HepG2 (cell line): ENCODE results near the gene TEDC1. TPM values are rescaled to one million over a fixed set of nuclear protein-coding genes. Genes with fewer than 3 reads are reported as not detected.
A peak's percentile ranks its signal among the peaks of the same experiment; 100 is the strongest.

ENCODE experiments used
- ATAC-seq: fragments of 200-7000 bp; cut with Tn5 transposase; 3 replicates; pipeline ENCODE4 v1.9.1; 2020; ENCODE audit warnings: mild to moderate bottlenecking, moderate library complexity
- BruUV-seq: library from RNA; stranded (reverse); fragments of 400-500 nt; replicated peaks from 2 replicates; lab custom pipeline; 2021; lab: Mats Ljungman, UMichigan
- CTCF ChIA-PET: fragments of 300-600 bp; formaldehyde crosslinking; extraction: SDS; loops from one replicate; lab custom pipeline; 2021; ENCODE audit warnings: low total read pairs, inconsistent platforms, low intra/inter-chr PET ratio; lab: Yijun Ruan, JAX
- POLR2A ChIA-PET: fragments of 350-600 bp; sonication (Branson Sonifier 250); formaldehyde crosslinking; loops from one replicate; lab custom pipeline; 2020; ENCODE audit warnings: antibody characterized with exemption, inconsistent platforms; lab: Yijun Ruan, JAX
- DNase-seq: peaks from one replicate; pipeline ENCODE4 v3.0.0-alpha.2; 2015; ENCODE audit warnings: low spot score
- FAIRE-seq: peaks from 3 replicates; lab custom pipeline; 2011; peaks lifted over from hg19 to GRCh38; lab: Jason Lieb, UNC
- H2AFZ ChIP-seq: one replicate; pipeline ENCODE4 v1.6.1; 2011; ENCODE audit warnings: low read length, inconsistent platforms
- H3K27ac ChIP-seq: fragments of 300-600 bp; 3 replicates; pipeline ENCODE4 v1.8.0; 2011; ENCODE audit warnings: mixed run types, mild to moderate bottlenecking, mixed read lengths, low read length, inconsistent platforms; ENCODE audit not compliant: insufficient read depth; ENCODE audit errors: extremely low read length
- H3K27me3 ChIP-seq, 2 experiments: fragments of 200-600 bp in 1 of 2; 2 replicates in 1 of 2; 3 replicates in 1 of 2; pipeline versions ENCODE4 v1.6.0 to v1.8.0; 2011; ENCODE audit warnings: low read length in 2 of 2, mild to moderate bottlenecking in 2 of 2, moderate library complexity in 2 of 2, inconsistent platforms in 1 of 2; ENCODE audit not compliant: insufficient read depth in 2 of 2, control insufficient read depth in 1 of 2
- H3K36me3 ChIP-seq, 2 experiments: fragments of 200-600 bp in 1 of 2; replicated peaks in 1 of 2; 2 replicates in 1 of 2; 3 replicates in 1 of 2; pipeline versions ENCODE4 v1.5.1 to v1.8.0; 2011; ENCODE audit warnings: low read length in 2 of 2, inconsistent platforms in 1 of 2; ENCODE audit not compliant: insufficient read depth in 2 of 2, control insufficient read depth in 1 of 2
- H3K4me1 ChIP-seq: 2 replicates; pipeline ENCODE4 v1.5.1; 2012; ENCODE audit warnings: low read length, inconsistent platforms; ENCODE audit not compliant: insufficient read depth
- H3K4me2 ChIP-seq: 2 replicates; pipeline ENCODE4 v1.6.0; 2011; ENCODE audit warnings: low read depth, low read length, inconsistent platforms
- H3K4me3 ChIP-seq, 3 experiments: fragments of 200-600 bp in 1 of 3; sonication (generic), shearing (Covaris generic) in 1 of 3; replicated peaks in 1 of 3; 2 replicates each; pipeline ENCODE4 v1.5.1; 2011 to 2016; ENCODE audit warnings: low read length in 3 of 3, inconsistent platforms in 2 of 3, low read depth in 2 of 3, mild to moderate bottlenecking in 2 of 3, control low read depth in 1 of 3, mixed read lengths in 1 of 3; ENCODE audit not compliant: insufficient read depth in 1 of 3
- H3K79me2 ChIP-seq: one replicate; pipeline ENCODE4 v1.6.1; 2011; ENCODE audit warnings: low read length, inconsistent platforms; ENCODE audit not compliant: insufficient read depth
- H3K9ac ChIP-seq: 2 replicates; pipeline ENCODE4 v1.6.0; 2011; ENCODE audit warnings: mild to moderate bottlenecking, low read depth, low read length, inconsistent platforms; ENCODE audit not compliant: insufficient read depth
- H3K9me3 ChIP-seq: 2 replicates; pipeline ENCODE4 v1.5.1; 2012; ENCODE audit warnings: mild to moderate bottlenecking, low read length
- H4K20me1 ChIP-seq: 2 replicates; pipeline ENCODE4 v1.6.0; 2011; ENCODE audit warnings: inconsistent platforms, mild to moderate bottlenecking, low read length, moderate library complexity; ENCODE audit not compliant: insufficient read depth
- AGO1 ChIP-seq: fragments of 200-400 bp; formaldehyde crosslinking; IDR thresholded peaks from 2 replicates; pipeline ENCODE4 v1.6.1; 2017; ENCODE audit warnings: mild to moderate bottlenecking, low read depth, low read length, moderate library complexity; ENCODE audit not compliant: poor library complexity, severe bottlenecking
- AGO2 ChIP-seq: fragments of 200-400 bp; formaldehyde crosslinking; optimal IDR thresholded peaks from 2 replicates; pipeline ENCODE3; 2017; ENCODE audit warnings: mild to moderate bottlenecking, low read depth, low read length, moderate library complexity
- CHCHD3 ChIP-seq: sonication (generic); formaldehyde crosslinking; IDR thresholded peaks from 2 replicates; pipeline ENCODE4 v1.8.0; 2022; ENCODE audit warnings: mild to moderate bottlenecking, missing genetic modification reagents, moderate library complexity
- DNMT3B ChIP-seq: conservative IDR thresholded peaks from 2 replicates; pipeline ENCODE4 v1.6.1; 2016; ENCODE audit warnings: missing biosample characterization, control low read depth
- FOXK2 ChIP-seq: fragments of 450-650 bp; IDR thresholded peaks from 2 replicates; pipeline ENCODE4 v1.6.1; 2016
- HIC2 ChIP-seq: sonication (generic); formaldehyde crosslinking; IDR thresholded peaks from 2 replicates; pipeline ENCODE4 v1.9.0; 2022; ENCODE audit warnings: low read depth, missing genetic modification reagents
- HNRNPL ChIP-seq: fragments of 200-400 bp; formaldehyde crosslinking; IDR thresholded peaks from 2 replicates; pipeline ENCODE4 v1.6.1; 2017; ENCODE audit warnings: mild to moderate bottlenecking, low read depth, low read length
- KDM2A ChIP-seq: sonication (generic); formaldehyde crosslinking; IDR thresholded peaks from 2 replicates; pipeline ENCODE4 v1.4.0; 2020; ENCODE audit warnings: low read depth, missing genetic modification reagents, borderline replicate concordance
- NONO ChIP-seq, 2 experiments: fragments of 450-650 bp in 1 of 2; sonication (generic) in 1 of 2; formaldehyde crosslinking in 1 of 2; IDR thresholded peaks in 1 of 2; conservative IDR thresholded peaks in 1 of 2; 2 replicates each; pipeline versions ENCODE4 v1.6.1 to v1.8.0; 2017 to 2022; ENCODE audit warnings: mild to moderate bottlenecking in 1 of 2, missing genetic modification reagents in 1 of 2, moderate library complexity in 1 of 2
- NR0B2 ChIP-seq: sonication (generic); formaldehyde crosslinking; IDR thresholded peaks from 2 replicates; pipeline ENCODE4 v1.4.0; 2020; ENCODE audit warnings: mild to moderate bottlenecking, missing genetic modification reagents
- PCBP1 ChIP-seq: fragments of 200-400 bp; formaldehyde crosslinking; IDR thresholded peaks from 2 replicates; pipeline ENCODE4 v1.6.1; 2017; ENCODE audit warnings: mild to moderate bottlenecking, low read depth, low read length, borderline replicate concordance
- POLR2G ChIP-seq: fragments of 200-400 bp; formaldehyde crosslinking; IDR thresholded peaks from 2 replicates; pipeline ENCODE4 v1.6.1; 2018; ENCODE audit warnings: mild to moderate bottlenecking, low read depth, low read length, moderate library complexity
- ZFP90 ChIP-seq: sonication (generic); formaldehyde crosslinking; IDR thresholded peaks from 2 replicates; pipeline ENCODE4 v1.8.0; 2022; ENCODE audit warnings: missing genetic modification reagents, mild to moderate bottlenecking, inconsistent platforms, borderline replicate concordance
- ZKSCAN1 ChIP-seq: fragments of 150-350 bp; IDR thresholded peaks from 2 replicates; pipeline ENCODE4 v1.6.1; 2014; ENCODE audit warnings: low read length
- ZNF326 ChIP-seq: sonication (generic); formaldehyde crosslinking; IDR thresholded peaks from 2 replicates; pipeline ENCODE4 v1.4.0; 2020; ENCODE audit warnings: missing genetic modification reagents, borderline replicate concordance
- ZNF768 ChIP-seq: sonication (generic); formaldehyde crosslinking; IDR thresholded peaks from 2 replicates; pipeline ENCODE4 v1.4.0; 2020; ENCODE audit warnings: missing genetic modification reagents
- ZNF772 ChIP-seq: sonication (generic); formaldehyde crosslinking; IDR thresholded peaks from 2 replicates; pipeline ENCODE4 v1.5.0; 2020; ENCODE audit warnings: mild to moderate bottlenecking, missing genetic modification reagents
- ZSCAN21 ChIP-seq: sonication (generic); formaldehyde crosslinking; IDR thresholded peaks from 2 replicates; pipeline ENCODE4 v1.8.0; 2022; ENCODE audit warnings: mild to moderate bottlenecking, missing genetic modification reagents, moderate library complexity, borderline replicate concordance
- WGBS: methylation state at CpG from one replicate; pipeline ENCODE4 v1.1.6; 2017; ENCODE audit warnings: low lambda C conversion rate; 5-methylcytosine and 5-hydroxymethylcytosine counted together
- in situ Hi-C: cut with HindIII; loops from 2 replicates; pipeline ENCODE4 v1.10.0; 2017; ENCODE audit warnings: low pct_unique_long_range_greater_than_20kb; ENCODE audit not compliant: extremely low pct_ligation_motif_present
- intact Hi-C: fragments of 100-400 bp; cut with micrococcal nuclease; formaldehyde crosslinking; loops from one replicate; pipeline ENCODE4 v1.10.0; 2022; ENCODE audit not compliant: unreplicated experiment
- polyA plus RNA-seq, 8 experiments: library from polyadenylated mRNA; depleted of rRNA in 3 of 8; stranded (reverse) in 7 of 8; unstranded in 1 of 8; fragments of >200 nt; fragmentation: Illumina TruSeq in 4 of 8; extraction: Trizol in 4 of 8; gene quantifications; 2 replicates each; pipeline versions ENCODE4 v1.2.1 to v1.2.3, GENCODE V29; 2011 to 2016; ENCODE audit warnings: low read depth in 4 of 8, missing spikeins in 1 of 8, mixed read lengths in 1 of 8; ENCODE audit not compliant: insufficient read depth in 1 of 8
- total RNA-seq, 5 experiments: library from RNA; depleted of rRNA; stranded (reverse); fragments of >200 nt; fragmentation: Illumina TruSeq; extraction: Trizol; gene quantifications; 2 replicates each; pipeline ENCODE4 v1.2.3, GENCODE V29; 2016; ENCODE audit warnings: low read depth in 1 of 5

TEDC1 gene
- total and polyA plus RNA-seq, 2 of the 13 experiments (the other 11 are each of a cell fraction or from before 2014, with no cell fraction given) = 5.7 to 27.4 TPM

- ATAC-seq (no peak), DNase-seq (no peak), FAIRE-seq (no peak)
- Histone ChIP-seq H3K4me1 (peaks cover 70% of the 10 kb centered on the region), H3K4me3 (peak overlapping the region; percentile 57 to 79 (median 68); a peak in 5 of 6 replicates), H3K27me3 (peaks cover 2 to 22% of the 10 kb centered on the region in 2 experiments; a peak in 4 of 5 replicates), H4K20me1 (no peaks in the 10 kb centered on the region), H3K27ac (peak overlapping the region; percentile 4), H3K4me2 (peak overlapping the region; percentile 98), H2AFZ (no peak overlapping the region), H3K36me3 (no peaks in the 10 kb centered on the region), H3K79me2 (no peaks in the 10 kb centered on the region), H3K9me3 (no peaks in the 10 kb centered on the region), H3K9ac (peak overlapping the region; percentile 84)
- WGBS = 68% methylated on average over 18 of the region's 26 CpGs
- BruUV-seq = no TSS peak
- TF ChIP-seq ZFP90 (CRISPR knock-in tag) (no peak), AGO1 (peak; percentile 38), FOXK2 (no peak), ZNF326 (CRISPR knock-in tag) (peak; percentile 73; the same call in 1 of the 2 replicates), DNMT3B (CRISPR knock-in tag) (no peak), HNRNPL (0 out of 2 replicates have a peak, but pooled peaks have one; percentile 31), HIC2 (CRISPR knock-in tag) (0 out of 2 replicates have a peak, but pooled peaks have one; percentile 22), NR0B2 (0 out of 2 replicates have a peak, but pooled peaks have one; percentile 60), CHCHD3 (CRISPR knock-in tag) (0 out of 2 replicates have a peak, but pooled peaks have one; percentile 33), PCBP1 (0 out of 2 replicates have a peak, but pooled peaks have one; percentile 10), ZNF768 (CRISPR knock-in tag) (peak; percentile 89), AGO2 (peak; percentile 7), ZNF772 (CRISPR knock-in tag) (peak; percentile 52; the same call in 1 of the 2 replicates), KDM2A (peak; percentile 13; the same call in 1 of the 2 replicates), NONO (IDR thresholded peaks at IDR 0.05) (no peak), NONO (CRISPR knock-in tag; conservative IDR thresholded peaks at IDR 0.05) (0 out of 2 replicates have a peak, but pooled peaks have one; percentile 2), POLR2G (peak; percentile 23; the same call in 1 of the 2 replicates), ZKSCAN1 (no peak), ZSCAN21 (CRISPR knock-in tag) (0 out of 2 replicates have a peak, but pooled peaks have one; percentile 25)
- intact Hi-C loops = loop anchor here (2.0 to 5.0 kb wide), 3 partner anchors 13 to 117 kb away; partner anchors contain the start of gene CRIP2
- in situ Hi-C loops = loop anchor here (5.0 kb wide), 2 partner anchors 39 to 111 kb away; partner anchors contain the start of gene TMEM121
- ChIA-PET CTCF (interaction anchor here (3.6 kb wide), 1 partner anchor 117 kb away, joined by 24 read pairs; no protein-coding TSS in a partner anchor), POLR2A (no interaction called here)
These were observed 2.9 kb upstream of the TEDC1 start for GRCh38 chr14:105487986-105488777.
